HG03135 (cell line): Measurements from ENCODE around the gene FHL2.

Experiments used
- ATAC-seq: cut with Tn5 transposase; IDR thresholded peaks from one replicate; pipeline ENCODE4 v1.9.1; 2021; ENCODE audit warnings: mild to moderate bottlenecking, moderate library complexity; ENCODE audit not compliant: unreplicated experiment

Gene FHL2

GRCh38 chr2:105422801-105423200 is 23.9 kb upstream of the FHL2 start:
- ATAC-seq, result no peak

- no peak for ATAC-seq
Observed at GRCh38 chr2:105421053-105421452, 22.2 kb upstream of the FHL2 start.

GRCh38 chr2:105418522-105418921 is 19.7 kb upstream of the FHL2 start:
- no peak for ATAC-seq

GRCh38 chr2:105417857-105418436 is 19.1 kb upstream of the FHL2 start:
- ATAC-seq, result no peak

- ATAC-seq, result no peak
Observed at GRCh38 chr2:105416156-105416555, 17.3 kb upstream of the FHL2 start.

GRCh38 chr2:105415007-105415406 is 16.2 kb upstream of the FHL2 start:
- ATAC-seq, result no peak

GRCh38 chr2:105413206-105413605 is 14.4 kb upstream of the FHL2 start:
- ATAC-seq, result no peak

GRCh38 chr2:105412584-105412983 is 13.7 kb upstream of the FHL2 start:
- no peak for ATAC-seq

- no peak for ATAC-seq
Observed at GRCh38 chr2:105411720-105412407, 13.0 kb upstream of the FHL2 start.

- no peak for ATAC-seq
Observed at GRCh38 chr2:105410554-105410953, 11.7 kb upstream of the FHL2 start.

- ATAC-seq, result no peak
Observed at GRCh38 chr2:105409717-105410116, 10.9 kb upstream of the FHL2 start.

GRCh38 chr2:105407946-105408743 is 9.3 kb upstream of the FHL2 start:
- no peak for ATAC-seq

GRCh38 chr2:105406221-105406620 is 7.4 kb upstream of the FHL2 start:
- ATAC-seq, result no peak

- no peak for ATAC-seq
Observed at GRCh38 chr2:105405291-105405690, 6.4 kb upstream of the FHL2 start.

- ATAC-seq, result no peak
Observed at GRCh38 chr2:105404736-105405135, 5.9 kb upstream of the FHL2 start.

- no peak for ATAC-seq
Observed at GRCh38 chr2:105403783-105404698, 5.2 kb upstream of the FHL2 start.

GRCh38 chr2:105403241-105403782 is 4.5 kb upstream of the FHL2 start:
- ATAC-seq, result no peak

GRCh38 chr2:105402809-105403208 is 4.0 kb upstream of the FHL2 start:
- ATAC-seq, result no peak

- ATAC-seq, result no peak
Observed at GRCh38 chr2:105401867-105402266, 3.0 kb upstream of the FHL2 start.

GRCh38 chr2:105400138-105400540 is 1.3 kb upstream of the FHL2 start:
- no peak for ATAC-seq
